ENCODE measurements around the gene GRIK3.
"Not testable (repeated sequence)": the region's sequence is repeated elsewhere in the genome, so short reads cannot be mapped to it uniquely, and the experiment has no call there.

Gene GRIK3

GRCh38 chr1:36784147-36784859 is 250.0 kb downstream of the GRIK3 start:
- no peak for DNase-seq (ENCODE audit: low read depth)

DNA sequence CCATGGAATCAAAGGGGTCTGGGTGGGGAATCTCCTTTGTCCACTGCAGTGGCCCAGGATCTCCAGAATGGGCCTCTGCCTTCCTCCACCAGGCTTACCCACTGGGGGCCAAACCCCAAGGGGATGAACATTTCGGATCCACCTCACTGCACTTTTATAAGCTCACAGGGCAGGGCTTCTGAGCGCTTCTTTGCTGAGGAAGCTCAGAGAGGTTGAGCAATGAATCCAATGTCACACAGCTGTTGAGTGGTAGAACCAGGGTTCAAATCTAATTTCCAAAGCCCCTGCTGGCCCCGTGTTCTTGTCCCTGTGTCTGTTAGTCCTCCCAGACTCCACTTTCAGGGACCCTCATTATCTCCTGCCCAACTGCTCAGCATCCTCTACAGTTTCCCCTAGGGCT is 250.8 kb downstream of the GRIK3 start:
- no peak for DNase-seq (ENCODE audit: low read depth)

DNA sequence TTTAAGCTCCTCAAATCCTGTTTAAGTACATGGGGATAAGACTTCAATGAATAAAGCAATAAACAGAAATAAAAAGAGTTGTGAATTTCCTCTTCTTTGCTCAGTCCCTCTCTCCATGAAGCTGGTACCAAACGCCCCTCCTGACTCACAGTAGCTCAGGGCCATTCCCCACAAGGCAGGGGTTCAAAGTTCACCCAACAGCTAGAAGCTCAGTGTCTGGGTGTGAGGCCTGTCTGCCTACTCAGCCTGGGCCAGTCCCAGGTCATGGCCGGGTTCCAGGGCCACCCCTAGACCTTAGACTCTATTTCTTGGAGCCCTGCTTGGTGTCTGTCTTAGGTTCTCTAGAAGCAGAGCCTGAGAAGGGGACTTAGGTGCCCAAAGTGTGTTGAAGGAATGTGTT is 251.5 kb downstream of the GRIK3 start:
- DNase-seq (ENCODE audit: low read depth) = no peak

DNA sequence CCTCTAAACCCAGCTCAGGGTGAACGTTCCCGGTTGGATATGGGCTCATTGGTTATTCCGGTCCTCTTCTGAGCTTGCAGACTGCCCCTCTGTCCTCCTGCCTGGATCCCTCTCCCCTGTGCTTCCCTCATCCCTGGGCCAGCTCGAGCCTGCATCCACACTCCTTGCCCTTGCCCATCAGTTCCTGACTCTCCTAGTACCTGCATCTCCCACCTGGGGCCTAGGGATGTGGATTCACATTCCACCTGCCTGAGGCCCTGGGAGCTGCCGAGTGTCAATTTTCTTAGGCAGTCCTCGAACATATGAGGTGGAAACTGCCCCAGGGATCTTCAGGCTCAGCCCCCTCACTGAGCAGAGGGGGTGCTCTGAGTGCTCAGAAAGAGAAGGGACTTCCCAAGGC is 252.2 kb downstream of the GRIK3 start:
- DNase-seq (ENCODE audit: low read depth) = no peak

DNA sequence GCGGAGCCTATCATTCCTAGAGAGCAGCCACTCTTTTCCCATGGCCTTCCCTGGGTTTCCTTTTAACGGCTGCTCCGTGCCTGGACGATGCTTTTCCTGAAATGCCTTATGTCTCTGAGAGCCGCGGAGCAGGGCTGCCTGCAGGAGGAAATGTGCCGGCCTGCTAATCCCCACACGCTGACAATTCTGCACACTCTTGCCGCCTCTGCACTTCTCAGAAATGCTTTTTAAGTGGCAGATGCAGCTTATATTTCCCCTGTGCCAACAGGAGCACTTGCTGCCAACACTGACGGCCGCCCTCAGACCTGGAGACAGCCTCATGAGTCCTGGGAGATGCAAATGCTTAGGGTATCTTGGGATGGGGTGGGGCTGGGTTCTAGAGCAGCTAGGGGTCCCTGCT is 253.2 kb downstream of the GRIK3 start:
- no peak for DNase-seq (ENCODE audit: low read depth)

DNA sequence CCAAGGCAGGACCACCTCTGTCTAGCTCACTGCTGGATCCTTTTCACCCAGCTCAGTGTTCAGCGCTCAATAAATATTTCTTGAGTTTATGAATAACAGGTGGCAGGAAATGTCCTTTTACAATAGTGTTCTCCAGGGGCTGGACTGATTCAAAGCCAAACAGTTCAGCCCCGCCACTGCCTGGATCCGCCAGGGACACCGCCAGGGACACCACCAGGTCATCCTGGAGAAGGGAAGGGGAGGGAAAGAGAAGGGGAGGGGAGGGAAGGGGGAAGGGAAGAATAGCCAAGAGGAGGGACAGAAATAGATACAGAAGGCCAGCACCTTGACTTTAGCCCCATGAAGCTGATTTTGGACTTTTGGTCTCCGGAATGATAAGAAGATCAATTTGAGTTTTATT is 255.6 kb downstream of the GRIK3 start:
- no peak for DNase-seq (ENCODE audit: low read depth)

DNA sequence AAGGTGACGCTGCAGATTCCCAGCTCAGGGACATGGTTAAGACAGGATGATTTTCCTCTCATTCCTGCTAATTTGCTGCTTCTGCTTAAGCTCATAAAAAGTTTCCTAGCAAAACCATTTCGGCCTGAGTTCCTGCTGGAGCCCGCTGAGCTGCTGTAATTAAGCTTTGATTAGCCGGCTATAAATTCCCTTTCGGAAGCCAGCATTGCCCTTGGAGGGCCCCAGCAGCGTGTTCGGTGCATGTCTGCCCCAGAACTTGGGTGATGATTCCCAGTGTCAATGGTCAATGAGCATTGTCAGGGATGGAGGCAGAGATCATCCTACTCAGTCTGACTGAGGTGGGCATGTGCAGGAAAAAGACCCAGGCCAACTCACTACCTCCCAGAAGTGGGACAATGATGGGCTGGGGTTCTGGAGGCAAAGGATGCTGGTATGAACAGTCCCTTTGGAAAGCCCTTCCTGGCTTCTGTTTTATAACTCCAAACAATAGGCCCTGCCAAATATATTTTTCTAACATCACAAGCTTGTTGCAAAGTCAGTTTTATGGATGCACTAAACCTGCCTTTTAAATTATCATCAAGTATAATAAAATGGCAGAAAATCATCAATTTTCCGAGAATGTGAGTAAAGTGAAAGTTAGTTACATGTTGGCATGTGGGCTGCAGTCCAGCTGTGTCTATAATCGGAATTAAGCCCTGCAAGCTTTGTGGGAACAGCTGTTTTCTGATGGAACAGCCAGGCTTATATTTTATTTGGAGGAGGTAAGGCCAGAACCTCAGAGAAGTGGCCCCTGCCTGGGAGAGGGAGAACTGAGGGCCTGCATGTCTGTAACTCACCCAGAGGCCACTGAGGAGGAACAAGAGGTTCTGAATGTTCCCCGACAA is 257.1 kb downstream of the GRIK3 start:
- no peak for DNase-seq (ENCODE audit: low read depth)

GRCh38 chr1:36776256-36776655 is 258.1 kb downstream of the GRIK3 start:
- DNase-seq (ENCODE audit: low read depth) = no peak

DNA sequence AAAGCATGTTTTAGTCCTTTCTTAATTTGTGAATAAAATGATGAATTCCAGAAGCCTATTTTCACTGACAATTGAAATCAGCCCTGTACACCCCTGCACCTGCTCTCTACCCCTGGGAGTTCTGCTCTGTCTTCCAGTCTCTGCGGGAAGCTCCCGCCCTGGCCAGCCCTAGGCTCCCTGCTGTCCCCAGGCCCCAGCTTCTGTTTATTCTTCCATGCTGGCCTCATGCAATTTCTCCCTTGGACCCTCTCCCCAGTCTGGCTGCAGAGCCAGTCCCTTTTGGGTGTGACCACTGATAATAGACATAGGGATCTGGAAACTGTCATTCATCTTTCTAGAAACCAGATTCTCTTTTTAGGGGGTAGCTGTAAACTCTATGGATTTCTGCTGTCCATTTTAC is 258.6 kb downstream of the GRIK3 start:
- DNase-seq (ENCODE audit: low read depth) = no peak

DNA sequence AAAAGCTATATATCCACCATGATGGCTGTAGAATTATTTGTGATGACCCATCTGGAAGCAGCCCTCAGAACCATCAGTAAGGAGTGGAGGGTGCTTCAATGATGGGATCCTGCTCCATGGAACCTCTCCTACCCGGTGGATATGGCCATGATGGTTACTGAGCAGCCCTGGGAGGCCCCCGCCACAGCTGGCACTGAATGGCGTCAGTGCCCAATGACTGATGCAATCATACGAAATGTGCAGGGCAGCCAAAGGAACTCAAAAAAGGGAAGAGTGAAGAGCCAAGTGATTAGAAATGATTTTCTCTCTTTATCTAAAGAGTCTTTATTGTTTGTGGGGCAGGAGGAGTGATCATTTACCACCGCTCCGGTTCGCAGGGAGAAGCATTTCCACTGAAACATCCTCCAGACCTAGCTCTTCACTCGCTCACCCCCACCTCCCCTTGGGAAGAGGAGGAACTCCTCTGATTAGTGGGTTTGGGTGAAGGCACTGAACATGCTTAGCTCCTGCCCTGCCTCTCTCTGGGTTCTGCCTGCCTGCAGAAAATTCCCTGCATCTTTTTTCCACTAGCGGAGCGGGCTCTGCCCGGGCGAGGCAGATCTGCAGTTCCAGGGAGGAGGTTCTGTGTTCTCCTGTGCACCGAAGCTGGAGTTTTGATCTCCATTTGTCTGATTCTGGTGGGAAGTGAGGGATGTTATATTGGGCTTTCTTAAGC is 260.3 kb downstream of the GRIK3 start:
- DNase-seq (ENCODE audit: low read depth) = no peak

DNA sequence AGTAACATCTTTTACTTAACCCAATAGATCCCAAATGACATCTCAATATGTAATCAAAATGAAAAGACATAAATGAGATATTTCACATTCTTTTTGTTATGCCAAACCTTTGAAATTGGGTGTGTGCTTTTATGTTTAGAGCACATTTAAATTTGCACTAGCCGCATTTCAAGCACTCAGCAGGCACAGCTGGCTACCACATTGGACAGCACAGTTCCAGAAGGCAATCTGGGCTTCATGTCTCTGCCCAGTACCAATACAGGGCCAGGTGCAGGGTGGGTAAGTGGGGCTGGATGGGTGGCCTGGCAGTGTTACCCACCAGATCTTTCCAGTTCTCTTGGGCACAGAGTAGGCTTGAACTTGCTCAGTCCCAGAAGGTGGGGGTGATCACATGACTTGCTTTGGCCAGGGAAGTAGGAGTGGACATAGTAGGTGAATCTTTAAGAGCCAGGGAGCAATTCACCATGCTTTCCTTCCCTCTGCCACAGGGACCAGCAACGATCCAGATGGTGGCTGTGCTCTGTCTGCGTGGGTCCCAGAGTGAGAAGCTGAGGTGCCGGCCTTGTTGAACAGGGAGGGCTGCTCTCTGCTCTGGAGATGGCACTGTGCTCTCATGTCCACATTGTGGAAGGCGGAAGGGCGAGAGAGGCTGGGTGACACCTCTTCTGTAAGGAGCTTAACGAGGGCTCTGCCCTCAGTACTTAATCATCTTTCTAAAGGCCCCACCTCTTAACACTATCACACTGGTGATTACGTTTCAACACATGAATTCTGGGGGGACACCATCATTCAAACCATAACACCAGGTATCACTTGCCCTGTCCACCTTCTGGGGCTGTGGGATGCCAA is 261.4 kb downstream of the GRIK3 start:
- DNase-seq (ENCODE audit: low read depth) = no peak

GRCh38 chr1:36771660-36772284 is 262.5 kb downstream of the GRIK3 start:
- no peak for DNase-seq (ENCODE audit: low read depth)

GRCh38 chr1:36771240-36771639 is 263.1 kb downstream of the GRIK3 start:
- no peak for DNase-seq (ENCODE audit: low read depth)

GRCh38 chr1:36769886-36770830 is 264.2 kb downstream of the GRIK3 start:
- DNase-seq (ENCODE audit: low read depth) = no peak

DNA sequence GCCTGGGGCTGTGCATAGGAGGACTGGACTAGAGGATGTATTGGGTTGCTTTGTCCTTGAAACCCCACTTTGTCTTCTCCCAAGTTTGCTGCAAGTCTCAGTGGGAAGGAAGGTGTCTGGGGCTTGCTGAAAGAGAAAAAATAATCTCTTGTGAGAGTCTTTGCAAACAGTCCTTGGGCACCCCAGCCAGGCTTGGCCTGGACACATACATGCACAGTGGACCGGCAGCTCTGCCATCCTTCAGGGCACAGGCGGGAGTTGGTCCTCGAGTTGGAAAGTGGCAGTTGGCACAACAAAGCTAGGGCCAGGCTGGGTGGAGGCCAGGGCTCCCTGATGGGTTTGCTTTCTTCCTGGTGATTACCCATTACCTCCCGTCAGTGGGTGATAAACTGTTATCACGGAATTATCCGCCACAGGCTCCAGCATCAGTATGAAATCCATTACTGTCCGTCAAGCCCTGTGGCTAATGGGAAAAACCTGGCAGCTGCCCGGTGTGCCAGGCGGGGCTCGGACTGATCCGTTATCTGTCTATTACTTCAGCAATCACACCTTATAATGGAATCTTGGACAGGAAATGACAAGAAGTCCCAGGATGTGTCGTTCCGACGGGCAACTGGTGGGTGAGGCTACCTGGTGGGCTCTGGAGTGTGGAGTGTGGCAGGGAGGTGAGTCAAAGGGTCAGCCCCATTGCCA is 265.7 kb downstream of the GRIK3 start:
- no peak for DNase-seq (ENCODE audit: low read depth)

- DNase-seq (ENCODE audit: low read depth) = not testable (repeated sequence)
Observed at GRCh38 chr1:36767429-36767828, 266.9 kb downstream of the GRIK3 start.

DNA sequence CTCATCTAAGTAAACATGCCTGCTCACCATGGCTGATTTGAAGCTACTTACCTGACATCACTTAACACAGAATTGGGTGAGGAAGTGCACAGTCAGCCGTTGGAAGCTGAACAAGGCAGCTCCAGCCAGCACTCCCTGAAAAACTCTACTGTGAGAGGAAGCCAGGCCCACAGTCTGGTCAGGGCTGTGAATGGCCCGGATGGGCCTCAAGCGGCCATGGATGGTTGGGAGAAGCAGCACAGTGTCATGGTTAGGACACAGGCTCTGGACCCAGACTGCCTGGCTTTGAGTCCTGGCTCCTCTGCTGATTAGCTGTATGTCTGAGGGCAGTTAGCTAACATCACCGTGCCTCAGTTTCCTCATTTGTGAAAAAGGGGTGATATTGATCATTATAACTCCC is 267.8 kb downstream of the GRIK3 start:
- DNase-seq (ENCODE audit: low read depth) = no peak

GRCh38 chr1:36765785-36766300 is 268.5 kb downstream of the GRIK3 start:
- DNase-seq (ENCODE audit: low read depth) = no peak

GRCh38 chr1:36764798-36765197 is 269.5 kb downstream of the GRIK3 start:
- no peak for DNase-seq (ENCODE audit: low read depth)
